ENCODE data around the gene GMDS. TPM values are rescaled to one million over a fixed set of nuclear protein-coding genes. Genes with fewer than 3 reads are reported as not detected.

GMDS gene
- total RNA-seq, 1 donor from 2014 or later, result 44.5 TPM

DNA sequence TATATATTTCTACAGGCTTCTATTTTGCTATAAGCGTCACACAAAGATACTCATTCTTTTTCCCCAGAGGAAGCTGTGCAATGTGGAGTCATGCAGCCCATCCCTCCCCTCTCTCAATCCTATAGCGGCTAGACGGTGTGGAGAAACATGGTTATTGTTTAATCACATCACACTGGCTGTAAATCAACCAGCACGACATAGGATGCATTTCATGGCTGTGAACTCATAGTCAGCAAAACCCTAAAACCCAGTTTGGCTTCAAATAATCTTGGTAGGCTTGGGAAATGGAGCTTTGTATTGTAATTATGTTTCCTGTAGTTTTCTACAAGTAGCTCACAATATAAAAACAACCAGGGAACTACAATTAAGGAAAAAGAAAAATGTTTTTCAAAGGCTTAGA lies 618.9 kb downstream of the GMDS start:
- Mint-ChIP-seq H3K4me1 (ENCODE audit: low read depth) (peaks cover 9% of the 10 kb centered on the region), H3K4me3 (no peak overlapping the region), H3K27me3 (ENCODE audit: insufficient read depth) (peaks cover 63% of the 10 kb centered on the region), H3K9me3 (no peaks in the 10 kb centered on the region), H3K36me3 (ENCODE audit: low read depth) (peaks cover 4% of the 10 kb centered on the region), H3K27ac (no peak overlapping the region)
- DNase-seq (ENCODE audit: low spot score), result no peak
- intact Hi-C loops (cut with micrococcal nuclease), result loop anchor here (2.0 kb wide), 1 partner anchor 14 kb away; no protein-coding TSS in a partner anchor

- no peak for DNase-seq (ENCODE audit: low spot score)
- no peak overlapping the region for H3K4me3 Mint-ChIP-seq
- H3K36me3 Mint-ChIP-seq (ENCODE audit: low read depth), result peaks cover 4% of the 10 kb centered on the region
- no peaks in the 10 kb centered on the region for H3K9me3 Mint-ChIP-seq
- H3K27me3 Mint-ChIP-seq (ENCODE audit: insufficient read depth), result peaks cover 65% of the 10 kb centered on the region
- peaks cover 9% of the 10 kb centered on the region for H3K4me1 Mint-ChIP-seq (ENCODE audit: low read depth)
- no peak overlapping the region for H3K27ac Mint-ChIP-seq
- intact Hi-C loops (cut with micrococcal nuclease), result loop anchor here (2.0 kb wide), 1 partner anchor 13 kb away; no protein-coding TSS in a partner anchor
Measured at GRCh38 chr6:1625794-1626435, 619.5 kb downstream of the GMDS start.

DNA sequence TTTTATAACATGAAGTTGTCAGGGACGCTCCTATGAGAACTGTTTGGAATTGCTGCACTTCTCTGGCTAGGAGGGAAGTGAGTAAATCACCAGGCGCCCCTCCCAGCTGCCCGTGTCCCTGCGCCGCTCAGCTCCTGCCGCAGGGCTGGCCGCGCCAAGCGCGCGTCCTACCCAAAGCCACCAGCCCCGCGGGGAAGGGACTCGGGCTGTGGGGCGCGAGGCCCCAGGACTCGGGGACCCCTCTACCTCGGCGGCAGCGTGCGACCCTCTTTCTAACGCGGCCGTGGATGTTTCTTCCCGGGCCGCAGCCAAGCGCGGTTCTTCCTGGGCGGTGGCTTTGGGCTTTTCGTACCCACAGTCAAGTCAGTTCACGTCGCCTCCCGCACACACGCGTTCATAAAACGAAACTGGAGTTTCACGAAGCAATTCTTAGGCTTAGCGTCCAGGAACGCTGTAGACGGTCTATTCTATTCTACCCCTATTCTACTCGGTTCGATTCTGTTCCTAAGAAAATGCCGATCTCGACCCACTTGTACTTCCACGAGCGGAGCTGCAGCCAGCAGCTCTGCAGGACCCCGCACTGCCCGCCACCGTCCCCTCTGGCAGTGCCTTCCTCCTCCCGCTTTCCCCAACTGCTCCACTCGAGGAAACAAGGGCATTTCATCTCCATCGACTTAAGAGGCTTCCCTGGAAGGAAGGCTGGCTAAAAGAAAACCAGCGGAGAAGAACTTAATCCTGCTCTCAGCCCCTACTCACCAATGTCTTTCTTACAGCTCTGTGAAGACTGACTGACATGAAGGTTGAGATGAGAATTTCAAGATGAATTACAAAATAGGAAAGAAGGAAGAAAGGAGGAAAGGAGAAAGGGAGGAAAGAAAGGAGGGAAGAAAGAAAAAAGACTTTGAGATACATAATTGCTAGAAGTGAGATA lies 620.3 kb downstream of the GMDS start:
- peak overlapping the region; percentile 74 for H3K4me3 Mint-ChIP-seq
- H3K36me3 Mint-ChIP-seq (ENCODE audit: low read depth), result peaks cover 4% of the 10 kb centered on the region
- intact Hi-C loops (cut with micrococcal nuclease), result no loop called here
- peaks cover 9% of the 10 kb centered on the region for H3K4me1 Mint-ChIP-seq (ENCODE audit: low read depth)
- peaks cover 66% of the 10 kb centered on the region for H3K27me3 Mint-ChIP-seq (ENCODE audit: insufficient read depth)
- H3K27ac Mint-ChIP-seq, result peak overlapping the region; percentile 24
- H3K9me3 Mint-ChIP-seq, result no peaks in the 10 kb centered on the region
- no peak for DNase-seq (ENCODE audit: low spot score)

- intact Hi-C loops (cut with micrococcal nuclease), result no loop called here
- Mint-ChIP-seq H3K4me3 (peak overlapping the region; percentile 19), H3K9me3 (no peaks in the 10 kb centered on the region), H3K4me1 (ENCODE audit: low read depth) (peaks cover 9% of the 10 kb centered on the region), H3K36me3 (ENCODE audit: low read depth) (peaks cover 4% of the 10 kb centered on the region), H3K27ac (no peak overlapping the region), H3K27me3 (ENCODE audit: insufficient read depth) (peaks cover 65% of the 10 kb centered on the region)
- no peak for DNase-seq (ENCODE audit: low spot score)
Measured at GRCh38 chr6:1624058-1624850, 621.2 kb downstream of the GMDS start.

GRCh38 chr6:1623769-1624057 lies 621.7 kb downstream of the GMDS start:
- H3K36me3 Mint-ChIP-seq (ENCODE audit: low read depth), result peaks cover 4% of the 10 kb centered on the region
- no peak for DNase-seq (ENCODE audit: low spot score)
- H3K27me3 Mint-ChIP-seq (ENCODE audit: insufficient read depth), result peaks cover 62% of the 10 kb centered on the region
- H3K4me3 Mint-ChIP-seq, result no peak overlapping the region
- H3K27ac Mint-ChIP-seq, result no peak overlapping the region
- intact Hi-C loops (cut with micrococcal nuclease), result no loop called here
- no peaks in the 10 kb centered on the region for H3K9me3 Mint-ChIP-seq
- H3K4me1 Mint-ChIP-seq (ENCODE audit: low read depth), result peaks cover 9% of the 10 kb centered on the region

DNA sequence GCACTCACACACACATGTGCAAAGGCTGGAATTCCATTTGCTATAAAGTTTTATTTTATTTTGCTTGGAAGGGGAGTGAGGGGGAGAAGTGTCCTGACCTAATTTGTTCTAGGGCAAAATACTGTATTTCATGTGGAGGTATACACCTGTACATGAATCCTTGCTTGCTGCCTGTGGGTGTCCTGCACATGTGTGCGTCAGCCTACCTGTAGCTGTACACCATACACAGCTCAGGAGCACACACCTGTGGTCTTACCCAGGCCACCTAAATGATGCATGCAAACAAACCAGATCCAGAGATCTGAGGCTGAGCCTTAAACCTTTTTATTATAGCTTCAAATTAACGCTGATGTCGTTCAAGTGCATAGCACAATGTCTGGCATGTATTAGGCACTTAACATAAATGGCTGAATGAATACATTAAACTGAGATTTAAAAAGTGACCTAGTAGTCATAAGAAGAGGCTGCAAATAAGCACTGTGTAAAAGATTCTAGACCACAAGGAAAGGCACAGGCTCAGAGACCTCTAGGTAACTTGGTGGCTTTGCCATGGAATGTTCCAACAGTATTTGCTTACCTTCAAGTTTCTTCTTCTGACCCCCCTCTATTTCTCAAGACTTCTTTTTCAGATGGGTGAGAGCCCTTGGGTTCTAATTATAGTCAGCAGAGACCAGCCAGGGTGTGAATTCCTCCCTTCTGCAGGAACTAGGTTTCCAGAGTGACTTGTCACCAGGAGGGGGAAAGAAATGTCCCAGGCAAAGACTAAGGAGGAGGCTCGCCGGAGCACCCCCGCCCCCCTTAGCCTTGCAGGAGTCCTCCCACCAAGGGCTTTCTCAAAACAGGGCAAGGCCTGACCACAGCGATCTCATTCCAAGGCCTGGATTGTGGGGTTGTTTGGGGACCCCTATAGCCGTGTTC lies 622.3 kb downstream of the GMDS start:
- H3K36me3 Mint-ChIP-seq (ENCODE audit: low read depth), result peaks cover 4% of the 10 kb centered on the region
- H3K27ac Mint-ChIP-seq, result no peak overlapping the region
- H3K27me3 Mint-ChIP-seq (ENCODE audit: insufficient read depth), result peaks cover 62% of the 10 kb centered on the region
- no peak overlapping the region for H3K4me3 Mint-ChIP-seq
- no peak for DNase-seq (ENCODE audit: low spot score)
- peaks cover 9% of the 10 kb centered on the region for H3K4me1 Mint-ChIP-seq (ENCODE audit: low read depth)
- no peaks in the 10 kb centered on the region for H3K9me3 Mint-ChIP-seq
- intact Hi-C loops (cut with micrococcal nuclease), result no loop called here

DNA sequence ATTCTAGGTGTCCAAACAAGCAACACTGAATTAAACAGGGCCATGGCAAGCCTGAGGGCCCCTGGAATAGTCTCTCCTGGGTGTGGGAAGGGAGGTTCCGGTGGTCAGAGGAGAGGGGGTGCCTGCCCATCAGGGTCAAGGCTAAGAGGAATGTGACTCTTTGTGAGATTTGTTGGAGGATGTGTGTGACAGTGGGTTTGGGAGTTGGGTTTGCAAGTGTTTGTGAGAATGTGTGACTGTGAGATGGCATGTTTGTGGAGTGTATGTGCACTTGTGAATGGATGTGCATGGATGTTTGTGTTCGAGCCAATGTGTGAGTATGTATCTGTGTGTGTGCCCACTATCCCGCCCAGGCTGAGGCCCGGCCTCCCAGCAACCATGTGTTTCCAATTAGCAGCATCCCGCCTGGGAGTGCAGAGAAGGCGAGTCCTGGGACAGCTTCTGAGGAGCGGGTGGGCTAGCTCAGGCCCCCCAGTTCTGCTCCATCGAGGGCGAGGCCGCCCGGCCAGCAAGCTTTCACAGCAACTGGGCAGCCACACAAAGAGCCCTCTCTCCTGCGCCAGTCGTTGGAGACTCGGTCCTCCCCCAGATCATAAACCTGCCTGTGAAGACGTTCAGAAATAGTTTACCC lies 623.1 kb downstream of the GMDS start:
- H3K27ac Mint-ChIP-seq, result no peak overlapping the region
- H3K9me3 Mint-ChIP-seq, result no peaks in the 10 kb centered on the region
- peaks cover 63% of the 10 kb centered on the region for H3K27me3 Mint-ChIP-seq (ENCODE audit: insufficient read depth)
- no peak overlapping the region for H3K4me3 Mint-ChIP-seq
- H3K4me1 Mint-ChIP-seq (ENCODE audit: low read depth), result peaks cover 9% of the 10 kb centered on the region
- DNase-seq (ENCODE audit: low spot score), result no peak
- H3K36me3 Mint-ChIP-seq (ENCODE audit: low read depth), result peaks cover 4% of the 10 kb centered on the region
- intact Hi-C loops (cut with micrococcal nuclease), result no loop called here

DNA sequence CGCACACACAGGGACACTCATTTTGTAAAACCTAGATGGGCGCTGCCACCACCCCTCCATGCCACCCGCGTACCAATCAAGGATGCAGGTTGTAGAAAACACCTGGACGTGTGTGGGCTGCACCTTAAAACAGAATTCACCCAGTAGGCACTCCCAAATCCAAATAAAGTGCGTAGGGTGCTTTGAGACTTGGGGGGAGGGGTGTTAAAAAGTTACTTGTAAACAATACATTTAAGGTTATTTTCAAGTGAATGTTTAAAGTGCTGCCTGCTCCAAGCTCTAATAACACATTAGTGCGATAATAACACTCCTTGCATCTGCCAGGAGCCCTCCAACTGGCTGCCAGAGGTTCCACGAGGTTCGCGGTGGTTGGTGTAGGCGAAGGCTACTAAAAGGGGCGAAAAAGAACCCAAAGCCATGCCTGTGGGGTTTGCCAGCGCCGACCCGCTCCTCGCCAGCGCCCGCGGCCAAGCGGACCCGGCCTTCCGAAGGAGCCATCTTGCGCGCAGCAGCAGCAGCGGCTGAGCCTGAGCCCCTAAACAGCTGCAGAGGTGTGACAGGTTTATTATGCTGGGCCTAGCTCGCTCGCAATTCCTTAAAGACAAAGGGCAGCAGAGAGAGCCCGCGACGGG lies 624.2 kb downstream of the GMDS start:
- Mint-ChIP-seq H3K27me3 (ENCODE audit: insufficient read depth) (peaks cover 62% of the 10 kb centered on the region), H3K9me3 (no peaks in the 10 kb centered on the region), H3K4me1 (ENCODE audit: low read depth) (peaks cover 9% of the 10 kb centered on the region), H3K4me3 (no peak overlapping the region), H3K27ac (no peak overlapping the region), H3K36me3 (ENCODE audit: low read depth) (peaks cover 4% of the 10 kb centered on the region)
- DNase-seq (ENCODE audit: low spot score), result no peak
- intact Hi-C loops (cut with micrococcal nuclease), result no loop called here

DNA sequence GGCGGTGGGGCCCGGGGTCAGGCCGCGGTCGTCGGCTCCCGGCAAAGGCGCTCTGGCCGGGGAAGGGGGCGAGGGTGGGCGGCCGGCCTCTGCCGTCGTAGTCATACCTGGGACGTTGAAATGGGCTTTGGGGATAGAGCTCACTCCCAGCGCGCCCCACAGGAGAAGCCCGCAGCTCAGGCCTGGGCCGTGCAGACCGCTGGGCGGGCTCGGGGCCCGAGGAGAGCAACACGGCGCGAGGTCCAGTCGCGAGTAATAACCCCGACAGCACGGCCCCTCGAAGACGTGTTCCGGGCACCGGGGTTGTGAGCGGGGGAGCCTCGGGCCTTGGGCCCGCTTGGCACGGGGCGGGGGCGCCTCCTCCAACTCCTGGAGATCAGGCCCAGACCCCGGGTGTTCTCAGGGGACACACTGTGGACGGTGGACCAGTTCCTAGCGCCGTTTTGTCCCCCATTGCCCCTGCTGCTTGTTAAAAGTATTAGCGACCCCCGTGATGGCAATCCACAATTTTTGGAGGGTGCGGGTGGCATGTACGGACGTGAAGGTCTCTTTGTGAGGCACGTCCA lies 624.8 kb downstream of the GMDS start:
- Mint-ChIP-seq H3K27me3 (ENCODE audit: insufficient read depth) (peaks cover 62% of the 10 kb centered on the region), H3K9me3 (no peaks in the 10 kb centered on the region), H3K4me1 (ENCODE audit: low read depth) (peaks cover 8% of the 10 kb centered on the region), H3K36me3 (ENCODE audit: low read depth) (peaks cover 4% of the 10 kb centered on the region), H3K27ac (no peak overlapping the region), H3K4me3 (no peak overlapping the region)
- no peak for DNase-seq (ENCODE audit: low spot score)
- intact Hi-C loops (cut with micrococcal nuclease), result no loop called here

DNA sequence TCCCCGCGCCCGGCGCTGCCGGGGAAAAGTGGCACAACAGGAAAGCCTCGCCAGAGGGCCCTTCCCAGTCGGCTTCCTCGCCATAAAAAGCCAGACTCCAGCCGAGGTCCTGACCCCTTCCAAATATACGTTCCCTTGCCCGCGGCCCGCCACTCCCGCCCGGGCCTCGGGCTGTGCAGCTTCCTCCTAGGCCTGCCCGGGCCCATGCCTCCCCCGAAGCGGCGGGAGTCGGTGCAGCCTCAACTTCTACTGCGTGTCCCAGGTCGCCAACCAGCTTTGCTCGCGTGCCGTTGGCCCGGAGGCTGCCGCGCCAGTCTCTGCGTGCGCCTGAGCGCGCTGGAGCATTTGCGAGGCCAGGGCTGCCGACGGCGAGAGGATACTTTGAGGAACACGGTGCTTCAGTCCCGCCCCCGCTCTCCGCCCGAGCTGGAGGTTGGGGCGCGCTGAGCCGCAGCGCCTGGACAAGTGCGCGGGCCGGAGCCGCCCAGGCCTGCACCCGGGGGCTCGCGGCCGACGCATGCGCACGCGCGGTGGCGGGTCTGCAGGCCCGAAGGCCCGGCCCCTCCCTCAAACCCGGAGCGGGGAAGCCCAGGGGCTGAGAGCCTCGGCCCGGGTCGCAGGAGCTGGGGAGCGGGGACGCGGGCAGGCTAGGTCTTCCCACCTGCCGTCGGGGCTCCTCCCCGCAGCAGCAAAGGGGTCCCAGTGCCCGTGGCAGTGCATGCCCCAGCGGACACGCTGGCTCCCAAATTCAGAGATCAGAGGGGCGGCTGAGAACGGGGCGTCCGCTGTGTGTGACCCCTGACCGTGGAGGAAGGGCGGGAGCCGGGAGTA lies 625.5 kb downstream of the GMDS start:
- intact Hi-C loops (cut with micrococcal nuclease), result no loop called here
- Mint-ChIP-seq H3K27ac (no peak overlapping the region), H3K9me3 (no peaks in the 10 kb centered on the region), H3K27me3 (ENCODE audit: insufficient read depth) (peaks cover 58% of the 10 kb centered on the region), H3K4me1 (ENCODE audit: low read depth) (peaks cover under 1% of the 10 kb centered on the region), H3K4me3 (no peak overlapping the region), H3K36me3 (ENCODE audit: low read depth) (peaks cover 3% of the 10 kb centered on the region)
- no peak for DNase-seq (ENCODE audit: low spot score)

Data from activated T-helper 1 cell treated with anti-CD3 and anti-CD28 coated beads, Interleukin-12 subunit alpha, Interleukin-12 subunit beta, Interleukin-2, Interleukin-4 antibody, amounts not matched to agents 30 ng/mL and 10 ng/mL and 1 ng/mL, durations not matched to agents 14 hours and 24 hours and 36 hours (primary cell).